HG02678 (cell line): ENCODE results near the gene RSRC1.
A peak's percentile ranks its signal among the peaks of the same experiment; 100 is the strongest.
"Not testable (repeated sequence)": the region's sequence is repeated elsewhere in the genome, so short reads cannot be mapped to it uniquely, and the experiment has no call there.

Source experiments
- ATAC-seq: cut with Tn5 transposase; IDR thresholded peaks from one replicate; pipeline ENCODE4 v1.9.1; 2021; ENCODE audit warnings: mild to moderate bottlenecking, moderate library complexity; ENCODE audit not compliant: unreplicated experiment

Gene RSRC1

GRCh38 chr3:158220575-158220974, 110.7 kb downstream of the RSRC1 start:
- ATAC-seq = no peak

- ATAC-seq = no peak
Measured at GRCh38 chr3:158221426-158221825, 111.5 kb downstream of the RSRC1 start.

GRCh38 chr3:158226429-158226828, 116.5 kb downstream of the RSRC1 start:
- ATAC-seq = no peak

- ATAC-seq = not testable (repeated sequence)
Measured at GRCh38 chr3:158228942-158229341, 119.1 kb downstream of the RSRC1 start.

DNA sequence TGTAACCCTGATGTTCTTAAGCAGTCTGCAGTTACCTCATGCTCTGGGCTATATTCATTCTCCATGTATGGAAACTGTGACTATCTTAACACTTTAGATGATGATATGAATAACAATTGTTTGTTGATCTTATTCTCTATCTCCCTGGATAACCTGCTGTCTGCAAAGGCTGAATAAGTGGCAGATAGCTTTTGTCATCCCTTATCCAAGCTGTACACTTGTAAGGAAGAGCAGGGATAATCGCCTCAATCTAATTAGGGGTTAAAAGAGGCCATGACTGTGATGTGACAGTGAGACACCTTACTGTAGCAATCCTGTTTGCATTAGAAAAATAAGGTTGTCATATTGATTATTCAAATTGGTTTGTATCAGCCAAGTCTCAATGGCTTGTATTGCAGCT, 123.9 kb downstream of the RSRC1 start:
- ATAC-seq = no peak

DNA sequence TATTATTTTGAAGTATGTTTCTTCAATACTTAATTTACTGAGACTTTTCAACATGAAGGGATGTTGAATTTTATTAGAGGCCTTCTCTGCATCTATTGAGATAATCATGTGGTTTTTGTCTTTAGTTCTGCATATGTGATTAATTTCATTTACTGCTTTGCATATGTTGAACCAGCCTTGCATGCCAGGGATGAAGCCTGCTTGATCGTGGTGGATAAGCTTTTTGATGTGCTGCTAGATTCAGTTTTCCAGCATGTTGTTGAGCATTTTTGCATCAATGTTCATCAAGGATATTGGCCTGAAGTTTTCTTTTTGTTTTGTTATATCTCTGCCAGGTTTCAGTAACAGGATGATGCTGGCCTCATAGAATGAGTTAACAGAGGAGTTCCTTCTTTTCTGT, 134.4 kb downstream of the RSRC1 start:
- no peak for ATAC-seq

- ATAC-seq = no peak
Measured at GRCh38 chr3:158247288-158247687, 137.4 kb downstream of the RSRC1 start.

DNA sequence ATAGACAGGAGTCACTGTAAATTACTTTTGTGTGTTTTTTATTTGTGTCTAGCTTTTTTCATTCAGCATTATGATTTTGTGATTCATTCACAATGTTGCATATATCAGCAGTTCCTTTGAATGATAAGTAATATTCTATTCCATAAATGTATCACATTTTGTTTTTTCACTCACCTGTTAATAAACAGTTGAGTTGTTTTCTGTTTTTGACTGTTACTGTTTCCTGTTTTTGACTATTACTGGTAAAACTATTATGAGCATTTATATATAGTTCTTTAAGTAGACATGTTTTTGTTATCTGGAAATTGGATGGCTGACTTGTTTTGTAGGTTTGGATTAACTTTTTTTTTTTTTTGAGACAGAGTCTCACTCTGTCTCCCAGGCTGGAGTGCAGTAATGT, 138.4 kb downstream of the RSRC1 start:
- no peak for ATAC-seq

GRCh38 chr3:158249183-158249582, 139.3 kb downstream of the RSRC1 start:
- peak; percentile 58 for ATAC-seq

GRCh38 chr3:158258619-158259018, 148.7 kb downstream of the RSRC1 start:
- ATAC-seq = no peak

GRCh38 chr3:158260392-158260791, 150.5 kb downstream of the RSRC1 start:
- ATAC-seq = no peak

DNA sequence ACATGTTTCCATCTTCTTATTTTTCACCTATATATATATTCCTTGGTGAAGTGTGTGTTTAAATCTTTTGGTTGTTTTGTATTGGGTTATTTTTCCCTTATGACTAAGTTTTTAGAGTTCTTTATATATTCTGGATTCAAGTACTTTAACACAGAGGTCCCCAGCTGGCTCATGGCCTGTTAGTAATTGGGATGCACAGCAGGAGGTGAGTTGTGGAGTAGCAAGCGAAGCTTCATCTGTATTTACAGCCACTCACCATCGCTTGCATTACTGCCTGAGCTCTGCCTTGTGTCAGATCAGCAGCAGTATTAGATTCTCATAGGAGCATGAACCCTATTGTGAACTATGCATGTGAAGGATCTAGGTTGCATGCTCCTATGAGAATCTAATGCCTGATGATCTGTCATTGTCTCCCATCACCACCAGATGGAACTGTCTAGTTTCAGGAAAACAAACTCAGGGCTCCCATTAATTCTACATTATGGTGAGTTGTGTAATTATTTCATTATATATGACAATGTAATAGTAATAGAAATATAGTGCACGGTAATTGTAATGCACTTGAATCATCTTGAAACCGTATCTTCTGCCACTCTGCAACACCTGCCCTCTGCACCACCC, 151.6 kb downstream of the RSRC1 start:
- no peak for ATAC-seq

DNA sequence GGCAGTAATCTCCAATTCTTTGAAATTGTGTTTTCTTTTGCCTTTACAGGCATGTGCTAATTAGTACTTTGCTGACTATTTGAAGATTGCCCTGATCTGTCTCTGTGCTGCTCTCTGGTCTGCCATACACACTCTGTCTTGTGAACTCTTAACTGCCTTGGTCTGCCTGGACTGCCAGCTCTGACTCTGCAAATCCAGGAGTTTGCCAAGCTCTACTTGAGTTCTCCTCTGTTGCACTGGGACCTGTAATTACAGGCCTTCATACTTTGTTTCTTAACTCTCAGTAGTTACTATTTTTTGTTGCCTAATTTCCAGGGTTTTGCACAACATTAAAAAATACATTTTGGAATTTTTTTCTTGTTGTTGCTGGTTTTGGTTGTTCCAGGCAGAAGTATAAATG, 155.0 kb downstream of the RSRC1 start:
- ATAC-seq = no peak

DNA sequence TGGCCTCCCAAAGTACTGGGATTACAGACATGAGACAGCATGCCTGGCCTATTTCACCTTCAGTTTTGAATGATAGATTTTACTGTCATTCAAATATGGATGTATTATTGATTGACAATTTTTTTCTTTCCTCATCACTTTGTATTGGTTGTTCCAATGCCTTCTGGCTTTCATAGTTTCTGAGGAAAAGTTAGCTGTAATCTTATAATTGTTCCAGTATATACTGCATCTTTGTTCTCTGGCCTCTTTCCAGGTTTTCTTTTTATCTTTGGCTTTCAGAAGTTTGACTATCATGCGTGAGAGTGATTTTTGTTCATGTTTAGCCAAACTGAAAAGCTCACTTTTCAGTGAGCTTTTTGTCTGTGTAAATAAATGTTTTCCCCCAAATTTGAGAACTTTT, 157.1 kb downstream of the RSRC1 start:
- no peak for ATAC-seq

DNA sequence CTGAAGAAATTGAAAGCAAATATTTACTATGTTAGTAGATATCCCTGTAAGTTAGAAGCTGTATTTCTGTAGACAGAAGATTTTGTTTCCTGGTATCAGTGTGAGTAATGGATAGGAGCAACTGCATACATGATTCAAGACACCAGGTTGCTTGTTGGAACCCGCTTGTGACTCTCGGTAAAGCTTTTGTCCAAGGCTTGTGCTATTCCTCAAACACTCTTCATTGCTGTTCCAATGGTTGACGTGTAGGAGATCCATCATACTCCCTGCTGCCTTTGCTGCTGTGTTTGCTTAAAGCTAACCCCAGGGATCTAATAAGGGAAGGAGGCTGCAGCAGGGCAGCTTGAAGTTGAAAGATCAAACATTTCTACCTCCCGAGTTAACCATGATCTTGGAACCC, 160.1 kb downstream of the RSRC1 start:
- no peak for ATAC-seq

DNA sequence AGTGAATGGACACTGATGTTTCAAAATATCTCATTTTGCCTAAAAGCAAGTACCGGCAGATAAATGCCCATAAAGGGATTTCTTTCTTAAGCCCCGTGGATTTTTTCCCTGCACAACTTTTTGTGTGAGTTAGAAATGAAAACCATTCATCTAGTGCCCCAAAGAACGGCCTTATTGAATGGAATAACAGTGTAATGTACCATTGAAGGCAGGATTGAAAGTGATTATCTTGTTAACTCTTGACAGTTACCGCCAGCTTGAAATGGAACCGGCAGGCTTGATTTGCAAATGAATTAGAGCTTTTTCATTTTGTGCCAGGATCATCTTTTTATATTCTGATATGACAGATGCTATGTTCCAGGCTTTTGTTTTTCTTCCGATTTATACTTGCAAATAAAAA, 162.2 kb downstream of the RSRC1 start:
- no peak for ATAC-seq

GRCh38 chr3:158273656-158274055, 163.8 kb downstream of the RSRC1 start:
- no peak for ATAC-seq

DNA sequence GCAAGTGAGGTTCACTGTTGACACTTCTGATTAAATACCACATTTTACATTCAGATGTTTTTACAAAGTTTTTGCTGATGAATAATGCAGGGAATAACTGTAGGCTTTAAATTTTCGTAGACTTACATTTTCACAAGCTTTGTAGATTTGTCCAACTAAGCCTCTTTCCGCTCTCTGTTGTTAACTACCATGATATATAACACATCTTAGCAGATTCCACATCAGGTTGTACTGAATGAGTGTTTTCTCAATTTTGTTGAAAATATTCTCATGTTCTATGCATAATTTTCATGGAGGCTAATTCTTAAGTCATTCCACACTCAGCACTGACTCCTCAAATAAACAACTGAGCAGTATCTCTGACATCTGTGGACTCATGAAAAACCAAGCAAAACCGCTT, 168.3 kb downstream of the RSRC1 start:
- ATAC-seq = no peak

DNA sequence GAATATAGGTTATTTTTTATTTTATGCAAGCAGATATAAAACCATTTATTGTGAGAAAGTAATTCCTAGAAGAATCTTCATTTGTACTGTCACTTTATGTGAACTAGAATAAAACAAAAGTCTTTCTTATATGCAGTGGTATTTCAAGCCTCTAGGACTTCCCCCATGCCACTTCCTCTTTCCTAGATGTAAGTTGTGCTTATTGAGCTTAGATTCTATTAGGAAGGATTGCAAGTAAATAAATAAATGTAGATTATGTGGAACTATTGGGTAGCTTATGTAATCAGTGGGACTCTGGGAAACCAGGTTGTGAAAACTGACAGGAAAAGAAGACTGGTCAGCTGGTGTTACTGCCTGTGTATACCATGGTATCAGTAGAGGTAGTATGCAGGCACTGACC, 169.7 kb downstream of the RSRC1 start:
- peak; percentile 47 for ATAC-seq

DNA sequence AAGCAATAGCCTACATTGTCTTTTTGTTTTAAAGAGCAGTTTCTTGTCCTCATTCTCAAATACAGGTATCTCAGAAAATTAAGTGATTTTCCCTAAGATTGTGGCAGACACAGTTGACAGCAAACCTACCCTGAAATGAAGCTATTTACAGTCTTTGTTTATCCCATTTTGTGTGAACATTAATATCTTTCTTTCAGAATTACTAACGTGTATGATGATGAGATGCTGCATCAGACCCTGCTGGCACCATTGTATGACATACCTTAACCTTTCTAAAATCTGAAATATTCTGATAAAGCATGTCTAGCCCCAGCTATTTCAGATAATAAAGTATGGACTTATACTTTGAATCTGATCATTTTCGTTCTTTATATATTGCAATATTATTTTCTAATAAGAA, 185.9 kb downstream of the RSRC1 start:
- no peak for ATAC-seq

GRCh38 chr3:158297940-158298339, 188.1 kb downstream of the RSRC1 start:
- ATAC-seq = no peak

DNA sequence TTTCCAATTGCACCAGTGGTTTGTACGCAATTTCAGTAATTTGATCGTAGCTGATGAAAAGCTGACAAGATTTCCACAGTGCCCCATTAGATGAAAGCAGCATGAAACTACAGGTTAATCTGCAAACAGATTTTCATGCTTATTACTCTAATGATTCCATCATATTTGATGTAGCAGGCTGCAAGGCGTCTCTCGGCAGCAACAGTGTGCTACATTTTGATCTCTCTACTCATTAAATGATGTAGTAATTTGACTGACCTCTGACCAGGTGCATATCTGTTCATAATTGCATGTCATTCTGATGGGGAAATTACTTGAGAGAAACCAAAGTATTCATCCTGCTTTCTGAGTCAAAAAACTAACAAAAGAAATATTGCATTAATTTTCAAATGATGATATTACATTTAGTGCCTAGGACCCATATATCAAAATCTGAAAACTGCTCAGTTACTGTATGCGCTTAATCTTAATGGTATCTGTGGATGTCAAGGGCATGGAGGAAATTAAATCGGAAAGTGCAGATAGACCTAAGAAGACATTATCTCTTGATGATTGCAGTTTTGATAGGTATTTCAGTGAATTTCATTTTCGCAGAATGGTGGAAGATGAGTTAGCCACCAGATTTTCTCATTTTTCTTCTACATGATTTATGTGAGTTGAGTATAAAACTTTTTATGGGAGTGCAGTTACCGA, 198.5 kb downstream of the RSRC1 start:
- ATAC-seq = no peak
